Brain microvascular endothelial cell (primary cell): ENCODE measurements around the gene CLMP.

ENCODE experiments used
- DNase-seq: peaks from one replicate; pipeline ENCODE4 v3.0.0-alpha.2; 2020
- H3K27ac ChIP-seq: fragments of 250-450 bp; sonication (Bioruptor Pico); 2 replicates; pipeline ENCODE4 v1.5.1; 2020; ENCODE audit warnings: mild to moderate bottlenecking, moderate library complexity
- H3K27me3 ChIP-seq: fragments of 250-450 bp; sonication (Bioruptor Pico); replicated peaks from 2 replicates; pipeline ENCODE4 v1.5.1; 2020; ENCODE audit warnings: mild to moderate bottlenecking
- H3K36me3 ChIP-seq: fragments of 250-450 bp; sonication (Bioruptor Pico); replicated peaks from 2 replicates; pipeline ENCODE4 v1.5.1; 2020; ENCODE audit warnings: mild to moderate bottlenecking
- H3K4me3 ChIP-seq: 2 replicates; pipeline ENCODE4 v1.5.1; 2011; ENCODE audit warnings: low read depth, mild to moderate bottlenecking, control low read depth, low read length, moderate library complexity
- CTCF ChIP-seq: IDR thresholded peaks from 2 replicates; pipeline ENCODE4 v1.5.1; 2011; ENCODE audit warnings: low read depth, mild to moderate bottlenecking, moderate library complexity, low read length, control low read depth, inconsistent platforms; ENCODE audit errors: missing control alignments
- in situ Hi-C: cut with HindIII; loops from 2 replicates; pipeline ENCODE4 v1.10.0; 2017; ENCODE audit warnings: low sequenced_read_pairs, low pct_ligation_motif_present

CLMP gene

GRCh38 chr11:123076484-123076883, 118.6 kb downstream of the CLMP start:
- Histone ChIP-seq H3K36me3 (no peaks in the 10 kb centered on the region), H3K27ac (no peak overlapping the region), H3K27me3 (no peaks in the 10 kb centered on the region), H3K4me3 (no peak overlapping the region)
- in situ Hi-C loops = no loop called here
- no peak for TF ChIP-seq CTCF
- DNase-seq = no peak

DNA sequence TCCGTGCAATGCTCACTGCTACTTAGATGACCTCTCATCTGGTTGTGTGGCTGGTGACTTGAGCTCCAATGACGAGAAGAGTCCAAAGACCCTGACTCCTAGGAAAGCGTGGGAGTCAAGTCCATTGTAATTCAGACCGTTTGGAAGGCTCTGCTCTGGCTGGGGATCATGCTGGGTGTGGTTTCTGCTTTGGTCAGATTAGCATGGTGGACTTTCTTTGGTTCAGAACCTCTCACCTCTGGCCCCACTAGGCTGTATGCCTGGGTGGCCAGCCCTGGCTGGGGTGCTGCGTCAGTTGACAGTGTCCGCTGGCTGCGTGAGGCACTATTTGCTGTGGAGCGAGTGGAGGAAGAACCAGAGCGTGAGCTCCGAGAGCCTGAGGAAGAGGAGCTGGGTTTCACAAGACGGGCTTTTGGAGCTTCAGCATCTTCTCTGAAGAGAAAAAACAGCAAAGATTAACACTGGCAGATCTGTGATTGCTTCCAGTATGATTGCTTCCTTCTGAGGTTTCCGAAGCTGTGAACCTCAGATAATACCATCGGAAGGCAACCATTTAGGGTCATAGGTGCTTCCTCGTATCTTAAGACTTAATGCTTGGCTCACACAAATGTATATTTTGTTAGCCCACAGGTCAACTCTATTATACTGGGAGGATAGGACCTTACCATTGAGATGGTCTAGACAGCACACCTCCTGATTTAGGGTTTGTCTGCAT, 121.5 kb downstream of the CLMP start:
- H3K36me3 ChIP-seq = no peaks in the 10 kb centered on the region
- no peak overlapping the region for H3K4me3 ChIP-seq
- in situ Hi-C loops = no loop called here
- H3K27ac ChIP-seq = no peak overlapping the region
- no peaks in the 10 kb centered on the region for H3K27me3 ChIP-seq
- TF ChIP-seq CTCF = no peak
- no peak for DNase-seq

GRCh38 chr11:123072762-123073161, 122.3 kb downstream of the CLMP start:
- no peak for DNase-seq
- Histone ChIP-seq H3K27me3 (no peaks in the 10 kb centered on the region), H3K4me3 (no peak overlapping the region), H3K27ac (no peak overlapping the region), H3K36me3 (no peaks in the 10 kb centered on the region)
- in situ Hi-C loops = no loop called here
- no peak for TF ChIP-seq CTCF

DNA sequence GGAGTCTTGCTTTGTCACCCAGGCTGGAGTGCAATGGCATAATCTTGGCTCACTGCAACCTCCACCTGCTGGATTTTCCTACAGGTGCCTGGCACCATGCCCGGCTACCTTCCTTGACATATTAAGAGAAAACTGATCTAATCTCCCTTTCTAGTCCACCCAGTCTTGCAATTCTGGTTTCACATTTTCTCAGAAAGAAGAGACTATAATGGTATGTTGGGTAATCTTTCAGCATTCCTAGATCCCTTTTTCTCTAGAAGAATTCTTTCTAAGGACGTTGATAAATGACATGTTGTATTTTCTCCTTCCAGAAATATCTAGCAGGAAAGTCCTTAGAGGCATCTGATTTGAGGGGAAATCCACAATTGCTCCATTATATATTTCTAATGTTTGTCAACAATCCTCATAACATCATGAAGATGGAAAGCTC, 122.7 kb downstream of the CLMP start:
- no peaks in the 10 kb centered on the region for H3K36me3 ChIP-seq
- H3K4me3 ChIP-seq = no peak overlapping the region
- in situ Hi-C loops = no loop called here
- DNase-seq = no peak
- H3K27ac ChIP-seq = no peak overlapping the region
- TF ChIP-seq CTCF = no peak
- H3K27me3 ChIP-seq = no peaks in the 10 kb centered on the region

- Histone ChIP-seq H3K36me3 (no peaks in the 10 kb centered on the region), H3K27me3 (no peaks in the 10 kb centered on the region), H3K27ac (no peak overlapping the region), H3K4me3 (no peak overlapping the region)
- in situ Hi-C loops = no loop called here
- no peak for DNase-seq
- no peak for TF ChIP-seq CTCF
Observed at GRCh38 chr11:123069908-123070821, 124.9 kb downstream of the CLMP start.
